OCI-LY3 (cell line): ENCODE measurements around the gene KLHL2.

Experiments used
- CTCF ChIP-seq: fragments of 200-600, 300-600 bp; sonication (generic); IDR thresholded peaks from 2 replicates; pipeline ENCODE4 v1.5.1; 2014; ENCODE audit warnings: antibody characterized with exemption, low read length, low read depth
- EZH2phosphoT487 ChIP-seq: fragments of 200-600 bp; shearing (Covaris generic); IDR thresholded peaks from 2 replicates; pipeline ENCODE4 v1.6.1; 2018; ENCODE audit warnings: antibody characterized with exemption, mixed run types, low read depth

GRCh38 chr4:165209796-165210195 is 2.4 kb downstream of the KLHL2 start:
- TF ChIP-seq CTCF (no peak), EZH2phosphoT487 (no peak)
